ENCODE measurements around the gene GMNC. TPM values are rescaled to one million over a fixed set of nuclear protein-coding genes. Genes with fewer than 3 reads are reported as not detected.

GMNC gene
- total RNA-seq, 4 donors from 2014 or later = not detected

DNA sequence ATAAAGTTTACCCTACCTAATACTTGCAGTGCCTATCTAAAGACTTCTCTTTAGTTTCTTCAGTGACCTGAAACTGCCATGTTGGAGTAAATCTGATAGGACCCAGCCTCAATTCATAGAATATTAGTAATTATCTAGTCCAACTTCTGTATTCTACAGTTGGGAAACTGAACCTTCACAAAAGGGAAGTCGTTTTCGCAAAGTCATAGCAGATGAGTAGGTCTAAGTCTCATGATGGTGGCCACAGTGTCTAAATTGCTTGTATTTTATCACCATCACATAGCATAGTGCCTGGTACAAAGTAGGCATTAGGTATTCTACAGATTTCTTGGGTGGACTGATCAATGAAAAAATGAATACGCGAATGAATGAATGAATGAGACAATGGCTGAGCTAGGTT lies 8.4 kb downstream of the GMNC start:
- Histone ChIP-seq H3K4me3 (replicated peaks in 1 of 3) (no peak overlapping the region), H3K36me3 (no peaks in the 10 kb centered on the region), H3K27ac (no peak overlapping the region), H3K4me1 (no peaks in the 10 kb centered on the region), H3K9me3 (no peaks in the 10 kb centered on the region), H3K27me3 (no peaks in the 10 kb centered on the region)
- no peak for DNase-seq
- intact Hi-C loops (cut with DNase I) = no loop called here
- WGBS, 2 donors = 83 to 94% methylated on average over 4 of the region's 4 CpGs
- no peak for TF ChIP-seq POLR2A (IDR thresholded peaks at IDR 0.05)
- TF ChIP-seq, protein P1, sequence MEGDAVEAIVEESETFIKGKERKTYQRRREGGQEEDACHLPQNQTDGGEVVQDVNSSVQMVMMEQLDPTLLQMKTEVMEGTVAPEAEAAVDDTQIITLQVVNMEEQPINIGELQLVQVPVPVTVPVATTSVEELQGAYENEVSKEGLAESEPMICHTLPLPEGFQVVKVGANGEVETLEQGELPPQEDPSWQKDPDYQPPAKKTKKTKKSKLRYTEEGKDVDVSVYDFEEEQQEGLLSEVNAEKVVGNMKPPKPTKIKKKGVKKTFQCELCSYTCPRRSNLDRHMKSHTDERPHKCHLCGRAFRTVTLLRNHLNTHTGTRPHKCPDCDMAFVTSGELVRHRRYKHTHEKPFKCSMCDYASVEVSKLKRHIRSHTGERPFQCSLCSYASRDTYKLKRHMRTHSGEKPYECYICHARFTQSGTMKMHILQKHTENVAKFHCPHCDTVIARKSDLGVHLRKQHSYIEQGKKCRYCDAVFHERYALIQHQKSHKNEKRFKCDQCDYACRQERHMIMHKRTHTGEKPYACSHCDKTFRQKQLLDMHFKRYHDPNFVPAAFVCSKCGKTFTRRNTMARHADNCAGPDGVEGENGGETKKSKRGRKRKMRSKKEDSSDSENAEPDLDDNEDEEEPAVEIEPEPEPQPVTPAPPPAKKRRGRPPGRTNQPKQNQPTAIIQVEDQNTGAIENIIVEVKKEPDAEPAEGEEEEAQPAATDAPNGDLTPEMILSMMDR (IDR thresholded peaks at IDR 0.05) = no peak

DNA sequence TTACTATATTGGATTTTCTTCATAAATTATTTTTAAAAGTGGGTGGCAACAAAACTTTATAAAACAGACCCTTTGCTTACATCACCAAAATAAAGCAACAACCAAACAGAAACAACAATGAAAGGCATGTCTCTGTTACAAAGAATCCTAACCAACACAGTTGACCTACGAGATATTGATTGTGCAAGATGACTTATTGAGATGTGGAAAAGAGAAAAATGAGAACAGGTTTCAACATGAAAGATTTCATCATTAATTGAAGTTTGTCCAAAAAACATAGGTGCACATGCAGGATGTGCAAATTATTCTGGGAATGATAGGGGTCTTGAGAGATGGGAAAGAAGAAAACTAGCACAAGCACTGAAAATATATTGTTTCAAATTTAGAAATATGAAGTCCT lies 9.0 kb downstream of the GMNC start:
- H3K36me3 ChIP-seq = no peaks in the 10 kb centered on the region
- H3K4me3 ChIP-seq (replicated peaks in 1 of 3) = no peak overlapping the region
- no peaks in the 10 kb centered on the region for H3K4me1 ChIP-seq
- H3K9me3 ChIP-seq = no peaks in the 10 kb centered on the region
- intact Hi-C loops (cut with DNase I) = no loop called here
- TF ChIP-seq, protein P1 (IDR thresholded peaks at IDR 0.05) = no peak
- TF ChIP-seq POLR2A (IDR thresholded peaks at IDR 0.05) = no peak
- H3K27ac ChIP-seq = no peak overlapping the region
- 77 to 87% methylated on average over 1 of the region's 1 CpG for WGBS, 2 donors
- no peak for DNase-seq
- no peaks in the 10 kb centered on the region for H3K27me3 ChIP-seq

DNA sequence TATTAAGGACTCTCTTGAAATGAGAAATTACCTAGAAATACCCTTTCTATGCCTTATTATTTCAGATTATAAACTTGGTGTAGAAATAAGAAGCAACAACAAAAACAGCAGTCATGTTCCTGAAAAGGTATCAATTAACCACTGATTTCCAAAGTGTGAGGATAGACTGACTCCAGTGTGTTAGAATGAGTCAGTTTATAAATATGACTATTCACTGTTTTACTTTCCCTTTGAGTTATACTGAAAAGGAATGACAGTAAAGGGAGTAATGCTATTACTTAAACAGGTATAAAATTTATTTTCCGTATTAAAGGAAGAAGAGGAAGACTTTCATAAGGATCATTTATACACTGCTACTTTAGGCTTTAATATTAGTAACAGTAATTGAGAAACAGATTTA lies 12.9 kb downstream of the GMNC start:
- Histone ChIP-seq H3K4me3 (replicated peaks in 1 of 3) (no peak overlapping the region), H3K36me3 (no peaks in the 10 kb centered on the region), H3K27me3 (no peaks in the 10 kb centered on the region), H3K9me3 (no peaks in the 10 kb centered on the region), H3K27ac (no peak overlapping the region), H3K4me1 (no peaks in the 10 kb centered on the region)
- DNase-seq = no peak
- TF ChIP-seq POLR2A (IDR thresholded peaks at IDR 0.05) = no peak
- TF ChIP-seq, protein P1 (IDR thresholded peaks at IDR 0.05) = no peak
- intact Hi-C loops (cut with DNase I) = no loop called here
- WGBS, 2 donors = 94 to 97% methylated on average over 1 of the region's 1 CpG

DNA sequence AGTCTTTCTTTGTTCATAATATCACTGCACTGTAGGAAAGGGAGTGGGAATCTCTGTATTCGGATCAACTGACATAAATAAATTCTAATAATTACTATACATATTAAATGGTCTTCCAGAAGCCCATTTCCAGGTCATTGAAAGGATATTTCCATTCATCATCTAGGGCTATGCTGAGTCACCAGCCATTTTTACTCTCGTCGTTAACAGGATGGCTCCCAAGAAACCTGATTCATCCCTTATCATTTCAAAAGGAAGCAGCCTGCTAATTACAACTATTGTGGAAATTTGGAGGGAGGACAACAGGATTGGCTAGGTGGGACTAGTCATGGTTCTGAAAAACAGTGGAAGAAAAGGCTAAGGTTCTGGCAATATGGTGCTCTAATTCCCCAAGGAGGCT lies 13.6 kb downstream of the GMNC start:
- intact Hi-C loops (cut with DNase I) = no loop called here
- no peaks in the 10 kb centered on the region for H3K4me1 ChIP-seq
- TF ChIP-seq POLR2A (IDR thresholded peaks at IDR 0.05) = no peak
- TF ChIP-seq, protein P1 (IDR thresholded peaks at IDR 0.05) = no peak
- H3K36me3 ChIP-seq = no peaks in the 10 kb centered on the region
- H3K9me3 ChIP-seq = no peaks in the 10 kb centered on the region
- DNase-seq = no peak
- no peak overlapping the region for H3K4me3 ChIP-seq (replicated peaks in 1 of 3)
- H3K27me3 ChIP-seq = no peaks in the 10 kb centered on the region
- 89 to 91% methylated on average over 3 of the region's 3 CpGs for WGBS, 2 donors
- no peak overlapping the region for H3K27ac ChIP-seq

DNA sequence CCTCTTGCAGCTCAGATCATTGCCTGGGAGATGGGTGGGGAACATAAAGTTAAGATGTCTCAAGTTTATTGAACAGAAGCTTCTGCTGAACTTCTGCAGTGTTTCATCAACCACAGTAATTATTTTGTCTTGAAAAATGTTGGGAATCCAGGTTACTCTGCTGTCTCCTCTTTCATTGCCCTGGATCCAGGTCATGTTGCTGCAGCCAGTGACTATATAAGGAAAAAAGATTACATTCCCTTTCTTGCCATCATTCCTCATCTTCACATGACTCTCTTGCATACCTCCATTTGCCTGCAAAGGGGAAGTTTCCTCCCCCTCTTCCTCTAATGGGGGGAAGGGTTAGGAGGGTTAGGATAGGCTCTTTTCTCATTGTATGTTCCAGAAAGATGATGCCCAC lies 15.1 kb downstream of the GMNC start:
- intact Hi-C loops (cut with DNase I) = no loop called here
- no peaks in the 10 kb centered on the region for H3K4me1 ChIP-seq
- H3K27me3 ChIP-seq = no peaks in the 10 kb centered on the region
- no peaks in the 10 kb centered on the region for H3K36me3 ChIP-seq
- TF ChIP-seq POLR2A (IDR thresholded peaks at IDR 0.05) = no peak
- TF ChIP-seq, protein P1 (IDR thresholded peaks at IDR 0.05) = no peak
- H3K27ac ChIP-seq = no peak overlapping the region
- DNase-seq = no peak
- H3K9me3 ChIP-seq = no peaks in the 10 kb centered on the region
- H3K4me3 ChIP-seq (replicated peaks in 1 of 3) = no peak overlapping the region
